B cell (primary cell): ENCODE results near the gene OSM. TPM values are rescaled to one million over a fixed set of nuclear protein-coding genes. Genes with fewer than 3 reads are reported as not detected.
"Not testable (repeated sequence)": the region's sequence is repeated elsewhere in the genome, so short reads cannot be mapped to it uniquely, and the experiment has no call there.

Experiments used
- ATAC-seq: fragments of 200-7000 bp; cut with Tn5 transposase; one replicate; pipeline ENCODE4 v1.10.0; 2021; ENCODE audit warnings: low read depth, mild to moderate bottlenecking, moderate number of reproducible peaks, moderate library complexity
- CTCF ChIA-PET: fragments of 350-600 bp; sonication (Branson Sonifier 250); formaldehyde crosslinking; loops from one replicate; lab custom pipeline; 2021; ENCODE audit warnings: antibody characterized with exemption, inconsistent platforms; lab: Charles Lee
- POLR2A ChIA-PET: fragments of 350-600 bp; sonication (Branson Sonifier 250); formaldehyde crosslinking; loops from one replicate; lab custom pipeline; 2021; ENCODE audit warnings: antibody characterized with exemption; lab: Charles Lee
- DNase-seq: peaks from one replicate; pipeline ENCODE4 v3.0.0; 2013
- H2AFZ ChIP-seq: 2 replicates; pipeline ENCODE4 v1.6.1; 2012; ENCODE audit warnings: mild to moderate bottlenecking, low read depth, low read length; ENCODE audit not compliant: insufficient read depth, poor library complexity, severe bottlenecking
- H3K27ac ChIP-seq, 2 donors: 1 replicate in 1 of 2; 2 replicates in 1 of 2; pipeline ENCODE4 v1.5.1; 2012 to 2013; ENCODE audit warnings: low read length in 2 of 2, mild to moderate bottlenecking in 2 of 2, moderate library complexity in 1 of 2
- H3K27me3 ChIP-seq, 4 experiments: fragments of 200-600 bp in 1 of 4; sonication (generic) in 1 of 4; replicated peaks in 1 of 4; 1 replicate in 2 of 4; 2 replicates in 2 of 4; pipeline versions ENCODE4 v1.6.1 to v1.7.0; 2013 to 2016; ENCODE audit warnings: low read length in 3 of 4, mild to moderate bottlenecking in 2 of 4, mixed read lengths in 1 of 4, moderate library complexity in 1 of 4; ENCODE audit not compliant: insufficient read depth in 4 of 4, control insufficient read depth in 3 of 4; ENCODE audit errors: control extremely low read depth in 1 of 4
- H3K36me3 ChIP-seq, 2 experiments: replicated peaks in 1 of 2; 1 replicate in 1 of 2; 2 replicates in 1 of 2; pipeline versions ENCODE4 v1.6.1 to v1.7.1; 2013; ENCODE audit warnings: low read length in 1 of 2; ENCODE audit not compliant: insufficient read depth in 2 of 2, control insufficient read depth in 1 of 2; ENCODE audit errors: control extremely low read depth in 1 of 2, extremely low read depth in 1 of 2
- H3K4me1 ChIP-seq, 2 donors: fragments of 200-600 bp in 1 of 2; sonication (generic) in 1 of 2; 1 replicate in 1 of 2; 2 replicates in 1 of 2; pipeline versions ENCODE4 v1.5.1 to v1.6.1; 2013 to 2017; ENCODE audit warnings: low read length in 2 of 2; ENCODE audit not compliant: control insufficient read depth in 2 of 2, insufficient read depth in 2 of 2
- H3K4me2 ChIP-seq: replicated peaks from 2 replicates; pipeline ENCODE3; 2012; ENCODE audit warnings: mild to moderate bottlenecking, low read depth, low read length; ENCODE audit not compliant: poor library complexity, severe bottlenecking
- H3K4me3 ChIP-seq, 5 experiments: fragments of 200-600 bp in 1 of 5; sonication (generic) in 1 of 5; 1 replicate in 3 of 5; 2 replicates in 2 of 5; pipeline versions ENCODE4 v1.5.1 to v1.7.0; 2011 to 2016; ENCODE audit warnings: low read length in 4 of 5, mild to moderate bottlenecking in 4 of 5, low read depth in 2 of 5, control low read depth in 1 of 5, moderate library complexity in 1 of 5; ENCODE audit not compliant: insufficient read depth in 1 of 5; ENCODE audit errors: control extremely low read depth in 1 of 5, extremely low read depth in 1 of 5
- H3K79me2 ChIP-seq: fragments of 200-600 bp; sonication (generic); one replicate; pipeline ENCODE4 v1.6.0; 2016; ENCODE audit warnings: low read length; ENCODE audit not compliant: control insufficient read depth, insufficient read depth
- H3K9ac ChIP-seq: fragments of 200-600 bp; sonication (generic); 2 replicates; pipeline ENCODE4 v1.6.1; 2017; ENCODE audit warnings: mild to moderate bottlenecking, low read length, moderate library complexity
- H3K9me3 ChIP-seq, 3 donors: one replicate each; pipeline versions ENCODE4 v1.6.1 to v1.7.1; 2013; ENCODE audit warnings: low read length in 2 of 3; ENCODE audit not compliant: control insufficient read depth in 2 of 3, insufficient read depth in 1 of 3; ENCODE audit errors: control extremely low read depth in 1 of 3
- H4K20me1 ChIP-seq: 2 replicates; pipeline ENCODE4 v1.6.0; 2012; ENCODE audit warnings: mild to moderate bottlenecking, low read length; ENCODE audit not compliant: insufficient read depth, control insufficient read depth, poor library complexity, severe bottlenecking
- H3K27ac Mint-ChIP-seq: one replicate; pipeline ENCODE4 v1.8.0; 2021; ENCODE audit warnings: mixed read lengths
- H3K27me3 Mint-ChIP-seq: one replicate; pipeline ENCODE4 v1.8.0; 2021; ENCODE audit warnings: mixed read lengths
- H3K4me1 Mint-ChIP-seq: one replicate; pipeline ENCODE4 v1.8.0; 2021; ENCODE audit warnings: mixed read lengths
- H3K4me3 Mint-ChIP-seq: one replicate; pipeline ENCODE4 v1.8.0; 2021; ENCODE audit warnings: mixed read lengths
- H3K9me3 Mint-ChIP-seq: one replicate; pipeline ENCODE4 v1.8.0; 2022; ENCODE audit warnings: mixed read lengths; ENCODE audit not compliant: insufficient read depth
- EZH2 ChIP-seq: IDR thresholded peaks from 2 replicates; pipeline ENCODE4 v1.6.1; 2012; ENCODE audit warnings: borderline replicate concordance, low read depth, mild to moderate bottlenecking, moderate library complexity, low read length; ENCODE audit not compliant: insufficient read depth, poor library complexity, severe bottlenecking
- WGBS: methylation state at CpG from one replicate; pipeline ENCODE4 v1.1.5; 2013; ENCODE audit warnings: missing lambda C conversion rate; ENCODE audit not compliant: insufficient coverage; 5-methylcytosine and 5-hydroxymethylcytosine counted together
- intact Hi-C: fragments of 100-400 bp; cut with micrococcal nuclease; formaldehyde crosslinking; loops from one replicate; pipeline ENCODE4 v1.10.0; 2022
- polyA plus RNA-seq: library from polyadenylated mRNA; depleted of rRNA; stranded (reverse); fragments of >200 nt; gene quantifications from 2 replicates; pipeline ENCODE4 v1.2.3, GENCODE V29; 2012
- total RNA-seq, 2 donors: library from RNA; stranded (reverse); fragments of 120-200 nt in 1 of 2; gene quantifications; 1 replicate in 1 of 2; 2 replicates in 1 of 2; pipeline versions ENCODE4 v1.2.3 to v1.2.4, GENCODE V29; 2013 to 2022
- TF ChIP-seq, protein P1 (sequence below): fragments of 200-600 bp; IDR thresholded peaks from one replicate; pipeline ENCODE4 v1.8.0; 2022; ENCODE audit warnings: antibody characterized with exemption, mild to moderate bottlenecking

OSM gene
- total and polyA plus RNA-seq, 2 donors (not counting 1 experiment from before 2014, with no cell fraction given) = 1.8 to 12.5 TPM

DNA sequence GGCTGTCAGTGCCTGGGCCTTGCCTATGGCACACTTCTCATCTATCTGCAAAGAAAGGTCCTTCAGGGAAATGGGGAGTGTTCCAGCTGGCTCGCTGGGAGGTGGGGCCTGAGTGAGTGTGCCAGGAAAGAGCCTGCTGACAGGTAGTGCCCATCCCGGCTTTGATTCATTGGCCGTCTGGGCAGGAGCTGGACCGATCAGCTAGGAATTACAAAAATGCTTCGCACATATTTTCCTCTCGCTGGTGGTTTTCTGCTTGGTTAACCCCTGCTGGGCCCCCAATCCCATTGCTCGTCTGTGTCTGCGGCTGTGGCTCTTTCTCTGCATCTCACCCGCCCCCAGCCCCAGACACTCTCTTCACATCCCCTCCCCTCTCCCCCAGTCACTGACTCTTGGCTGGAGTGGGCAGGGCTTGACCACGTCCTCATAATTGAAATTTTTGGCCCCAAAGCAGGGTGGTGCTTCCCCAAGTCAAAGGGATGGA, 30.9 kb downstream of the OSM start:
- Histone ChIP-seq H3K4me2 (no peak overlapping the region), H3K79me2 (no peaks in the 10 kb centered on the region), H3K9ac (no peak overlapping the region), H3K9me3 (no peaks in the 10 kb centered on the region), H3K4me1 (peaks cover 0 to 4% of the 10 kb centered on the region in 2 donors), H3K4me3 (no peak overlapping the region), H3K27me3 (peaks cover 0 to 4% (median 0%) of the 10 kb centered on the region in 4 experiments), H3K27ac (no peak overlapping the region), H4K20me1 (no peaks in the 10 kb centered on the region), H2AFZ (no peak overlapping the region), H3K36me3 (no peaks in the 10 kb centered on the region)
- Mint-ChIP-seq H3K4me1 (peaks cover 4% of the 10 kb centered on the region), H3K27ac (no peak overlapping the region), H3K4me3 (no peak overlapping the region), H3K9me3 (no peaks in the 10 kb centered on the region), H3K27me3 (peaks cover 4% of the 10 kb centered on the region)
- ChIA-PET CTCF (no interaction called here), POLR2A (no interaction called here)
- ATAC-seq (no peak), DNase-seq (no peak)
- 62% methylated on average over 10 of the region's 10 CpGs for WGBS
- no peak for TF ChIP-seq EZH2
- TF ChIP-seq, protein P1, sequence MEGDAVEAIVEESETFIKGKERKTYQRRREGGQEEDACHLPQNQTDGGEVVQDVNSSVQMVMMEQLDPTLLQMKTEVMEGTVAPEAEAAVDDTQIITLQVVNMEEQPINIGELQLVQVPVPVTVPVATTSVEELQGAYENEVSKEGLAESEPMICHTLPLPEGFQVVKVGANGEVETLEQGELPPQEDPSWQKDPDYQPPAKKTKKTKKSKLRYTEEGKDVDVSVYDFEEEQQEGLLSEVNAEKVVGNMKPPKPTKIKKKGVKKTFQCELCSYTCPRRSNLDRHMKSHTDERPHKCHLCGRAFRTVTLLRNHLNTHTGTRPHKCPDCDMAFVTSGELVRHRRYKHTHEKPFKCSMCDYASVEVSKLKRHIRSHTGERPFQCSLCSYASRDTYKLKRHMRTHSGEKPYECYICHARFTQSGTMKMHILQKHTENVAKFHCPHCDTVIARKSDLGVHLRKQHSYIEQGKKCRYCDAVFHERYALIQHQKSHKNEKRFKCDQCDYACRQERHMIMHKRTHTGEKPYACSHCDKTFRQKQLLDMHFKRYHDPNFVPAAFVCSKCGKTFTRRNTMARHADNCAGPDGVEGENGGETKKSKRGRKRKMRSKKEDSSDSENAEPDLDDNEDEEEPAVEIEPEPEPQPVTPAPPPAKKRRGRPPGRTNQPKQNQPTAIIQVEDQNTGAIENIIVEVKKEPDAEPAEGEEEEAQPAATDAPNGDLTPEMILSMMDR = no peak
- intact Hi-C loops = no loop called here

DNA sequence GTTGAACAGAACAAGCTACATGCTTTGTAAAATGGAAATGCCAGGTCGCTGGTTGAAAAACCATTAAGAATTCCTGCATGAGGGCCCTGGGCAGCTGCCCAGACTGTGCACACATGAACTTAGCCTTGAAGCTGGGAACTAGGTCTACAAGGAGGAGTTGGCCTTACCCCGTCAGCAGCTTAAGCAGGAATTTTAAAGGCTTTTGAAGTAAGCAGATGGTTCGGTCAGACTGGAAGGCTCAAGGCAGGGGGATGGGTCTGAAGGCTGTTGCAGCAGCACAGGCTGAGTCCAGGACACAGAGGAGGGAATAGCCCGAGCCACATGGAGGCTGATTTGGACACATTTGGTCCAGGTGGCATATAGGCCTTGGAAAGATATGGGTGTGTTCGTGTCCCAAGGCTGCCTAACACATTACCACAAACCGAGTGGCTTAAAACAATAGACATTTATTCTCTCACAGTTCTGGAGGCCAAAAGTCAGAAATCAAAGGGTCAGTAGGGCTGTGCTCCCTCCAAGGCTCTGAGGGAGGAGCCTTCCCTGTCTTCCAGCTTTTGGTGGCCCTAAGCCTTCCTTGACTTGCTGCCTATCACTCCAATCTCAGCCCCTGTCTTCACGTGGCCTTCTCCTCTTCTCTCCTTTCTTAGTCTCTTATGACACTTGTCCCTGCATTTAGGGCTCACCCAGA, 31.7 kb downstream of the OSM start:
- no peak overlapping the region for H3K4me2 ChIP-seq
- H3K9ac ChIP-seq = no peak overlapping the region
- no peaks in the 10 kb centered on the region for H3K9me3 Mint-ChIP-seq
- H3K4me3 ChIP-seq = no peak overlapping the region
- 91% methylated on average over 6 of the region's 7 CpGs for WGBS
- no peaks in the 10 kb centered on the region for H4K20me1 ChIP-seq
- no peak for TF ChIP-seq EZH2
- TF ChIP-seq, protein P1 = no peak
- no peaks in the 10 kb centered on the region for H3K36me3 ChIP-seq
- H3K27me3 Mint-ChIP-seq = peaks cover 4% of the 10 kb centered on the region
- no peak for ATAC-seq
- H3K27me3 ChIP-seq = peaks cover 0 to 4% (median 0%) of the 10 kb centered on the region in 4 experiments
- H3K27ac Mint-ChIP-seq = no peak overlapping the region
- intact Hi-C loops = no loop called here
- H3K4me1 ChIP-seq = no peaks in the 10 kb centered on the region
- H3K4me3 Mint-ChIP-seq = no peak overlapping the region
- no peaks in the 10 kb centered on the region for H3K9me3 ChIP-seq
- CTCF ChIA-PET = no interaction called here
- no peaks in the 10 kb centered on the region for H3K4me1 Mint-ChIP-seq
- DNase-seq = no peak
- no peaks in the 10 kb centered on the region for H3K79me2 ChIP-seq
- POLR2A ChIA-PET = no interaction called here
- H3K27ac ChIP-seq = no peak overlapping the region
- no peak overlapping the region for H2AFZ ChIP-seq

DNA sequence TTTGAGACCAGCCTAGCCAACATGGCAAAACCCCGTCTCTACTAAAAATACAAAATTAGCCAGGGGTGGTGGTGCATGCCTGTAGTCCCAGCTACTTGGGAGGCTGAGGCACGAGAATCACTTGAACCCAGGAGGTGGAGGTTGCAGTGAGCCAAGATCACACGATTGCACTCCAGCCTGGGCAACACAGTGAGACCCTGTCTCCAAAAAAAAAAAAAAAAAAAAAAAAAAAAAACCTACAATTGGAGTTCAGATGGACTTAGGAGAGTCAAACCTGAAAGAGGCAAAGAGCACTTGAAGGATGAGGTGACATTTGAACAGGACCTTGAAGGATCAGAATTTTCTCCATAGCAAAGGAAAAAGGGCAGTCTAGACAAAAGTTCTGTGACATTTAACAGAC, 32.3 kb downstream of the OSM start:
- H4K20me1 ChIP-seq, H2AFZ ChIP-seq, CTCF ChIA-PET, H3K79me2 ChIP-seq, H3K4me1 ChIP-seq, H3K9me3 ChIP-seq, intact Hi-C loops, H3K27me3 ChIP-seq, DNase-seq, H3K4me3 Mint-ChIP-seq, H3K9me3 Mint-ChIP-seq, H3K4me3 ChIP-seq, H3K27me3 Mint-ChIP-seq, H3K27ac Mint-ChIP-seq, POLR2A ChIA-PET, H3K27ac ChIP-seq, ATAC-seq, H3K4me2 ChIP-seq, H3K36me3 ChIP-seq, H3K9ac ChIP-seq, H3K4me1 Mint-ChIP-seq: not testable (repeated sequence)
- no CpG with 5 or more reads among the region's 3 CpGs for WGBS
